ENCODE measurements around the gene CERK.
"Not testable (repeated sequence)": the region's sequence is repeated elsewhere in the genome, so short reads cannot be mapped to it uniquely, and the experiment has no call there.

Gene CERK, protein sequence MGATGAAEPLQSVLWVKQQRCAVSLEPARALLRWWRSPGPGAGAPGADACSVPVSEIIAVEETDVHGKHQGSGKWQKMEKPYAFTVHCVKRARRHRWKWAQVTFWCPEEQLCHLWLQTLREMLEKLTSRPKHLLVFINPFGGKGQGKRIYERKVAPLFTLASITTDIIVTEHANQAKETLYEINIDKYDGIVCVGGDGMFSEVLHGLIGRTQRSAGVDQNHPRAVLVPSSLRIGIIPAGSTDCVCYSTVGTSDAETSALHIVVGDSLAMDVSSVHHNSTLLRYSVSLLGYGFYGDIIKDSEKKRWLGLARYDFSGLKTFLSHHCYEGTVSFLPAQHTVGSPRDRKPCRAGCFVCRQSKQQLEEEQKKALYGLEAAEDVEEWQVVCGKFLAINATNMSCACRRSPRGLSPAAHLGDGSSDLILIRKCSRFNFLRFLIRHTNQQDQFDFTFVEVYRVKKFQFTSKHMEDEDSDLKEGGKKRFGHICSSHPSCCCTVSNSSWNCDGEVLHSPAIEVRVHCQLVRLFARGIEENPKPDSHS

GRCh38 chr22:46737976-46738646 is at the start of gene CERK:
Gene CERK (minus strand): TSS chr22:46738252. CDS start chr22:46738148, 104 bp downstream.
- peak; percentile 58 for DNase-seq

DNA sequence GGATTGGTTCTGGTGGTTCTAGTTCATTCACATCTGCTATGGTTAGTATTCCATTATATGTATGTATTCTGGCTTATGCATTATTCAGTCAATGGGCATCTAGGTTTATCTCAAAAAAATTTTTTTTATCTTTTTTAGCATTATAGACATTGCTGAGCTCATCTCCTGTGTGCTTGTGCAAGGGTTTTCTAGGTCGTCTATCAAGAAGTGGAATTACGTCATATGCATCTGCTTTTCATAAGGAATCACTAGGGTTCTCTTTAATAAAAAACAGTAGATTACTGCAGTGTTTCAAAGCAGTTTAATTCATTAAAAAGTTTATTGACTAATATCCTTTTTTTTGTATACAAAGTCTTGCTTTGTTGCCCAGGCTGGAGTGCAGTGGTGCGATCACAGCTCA is 45.7 kb upstream of the CERK start:
- DNase-seq: no peak

GRCh38 chr22:46782200-46782599 is 44.1 kb upstream of the CERK start:
- not testable (repeated sequence) for DNase-seq

GRCh38 chr22:46781291-46781690 is 43.2 kb upstream of the CERK start:
- no peak for DNase-seq

GRCh38 chr22:46780453-46780852 is 42.4 kb upstream of the CERK start:
- DNase-seq: no peak

GRCh38 chr22:46779651-46780050 is 41.6 kb upstream of the CERK start:
- DNase-seq: no peak

DNA sequence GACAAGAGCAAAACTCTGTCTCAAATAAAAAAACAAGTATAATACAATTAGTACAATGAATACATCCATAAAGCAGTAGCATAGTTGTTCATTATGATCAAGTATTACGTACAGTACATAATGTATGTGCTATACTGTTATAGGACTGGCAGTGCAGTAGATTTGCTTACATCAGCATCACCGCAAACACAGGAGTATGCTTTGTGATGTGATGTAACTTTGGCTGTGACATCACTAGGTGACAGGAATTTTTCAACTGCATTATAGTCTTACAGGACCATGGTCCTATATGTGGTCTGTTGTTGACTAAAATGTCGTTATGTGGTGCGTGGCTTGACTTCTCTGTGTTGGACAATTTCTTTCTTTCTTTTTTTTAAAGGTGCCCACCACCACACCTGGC is 41.0 kb upstream of the CERK start:
- DNase-seq: no peak

GRCh38 chr22:46777609-46777970 is 39.5 kb upstream of the CERK start:
- DNase-seq: peak; percentile 49

DNA sequence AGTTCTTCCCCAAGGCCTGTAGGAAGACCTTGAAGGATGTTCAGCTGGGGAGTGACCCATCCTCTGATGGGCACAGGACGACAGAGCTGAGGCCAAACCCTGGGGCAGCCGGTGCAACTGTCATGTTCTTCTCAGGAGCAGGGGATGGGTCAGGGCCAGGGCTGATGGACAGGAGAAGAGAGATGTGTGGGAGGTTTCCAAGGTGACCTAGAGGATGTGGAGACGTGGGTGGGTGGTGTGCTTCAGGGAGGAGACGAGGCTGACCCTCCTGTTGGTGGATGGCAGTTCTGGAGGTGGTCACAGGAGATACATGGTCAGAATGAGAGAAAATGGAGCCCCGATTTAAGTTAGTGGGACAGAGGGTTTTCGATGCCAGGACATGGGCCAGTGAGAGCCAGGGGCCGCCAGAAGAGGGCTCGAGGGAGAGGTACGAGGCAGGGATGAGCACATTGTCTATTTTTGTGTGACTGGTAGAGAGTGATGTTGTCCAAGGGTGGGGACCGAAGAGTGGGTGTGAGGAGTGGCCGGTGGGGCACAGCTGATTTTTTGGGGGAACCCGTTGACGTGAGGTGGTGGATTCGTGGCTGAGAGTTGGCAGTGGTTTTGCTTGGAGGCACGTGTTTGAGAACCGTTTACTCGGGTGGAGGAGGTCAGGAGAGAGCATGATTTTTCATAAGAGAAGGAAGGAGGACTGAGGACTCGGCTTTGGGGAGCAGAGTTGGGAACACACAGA is 39.0 kb upstream of the CERK start:
- DNase-seq: no peak

- DNase-seq: no peak
Measured at GRCh38 chr22:46775850-46776826, 38.1 kb upstream of the CERK start.

DNA sequence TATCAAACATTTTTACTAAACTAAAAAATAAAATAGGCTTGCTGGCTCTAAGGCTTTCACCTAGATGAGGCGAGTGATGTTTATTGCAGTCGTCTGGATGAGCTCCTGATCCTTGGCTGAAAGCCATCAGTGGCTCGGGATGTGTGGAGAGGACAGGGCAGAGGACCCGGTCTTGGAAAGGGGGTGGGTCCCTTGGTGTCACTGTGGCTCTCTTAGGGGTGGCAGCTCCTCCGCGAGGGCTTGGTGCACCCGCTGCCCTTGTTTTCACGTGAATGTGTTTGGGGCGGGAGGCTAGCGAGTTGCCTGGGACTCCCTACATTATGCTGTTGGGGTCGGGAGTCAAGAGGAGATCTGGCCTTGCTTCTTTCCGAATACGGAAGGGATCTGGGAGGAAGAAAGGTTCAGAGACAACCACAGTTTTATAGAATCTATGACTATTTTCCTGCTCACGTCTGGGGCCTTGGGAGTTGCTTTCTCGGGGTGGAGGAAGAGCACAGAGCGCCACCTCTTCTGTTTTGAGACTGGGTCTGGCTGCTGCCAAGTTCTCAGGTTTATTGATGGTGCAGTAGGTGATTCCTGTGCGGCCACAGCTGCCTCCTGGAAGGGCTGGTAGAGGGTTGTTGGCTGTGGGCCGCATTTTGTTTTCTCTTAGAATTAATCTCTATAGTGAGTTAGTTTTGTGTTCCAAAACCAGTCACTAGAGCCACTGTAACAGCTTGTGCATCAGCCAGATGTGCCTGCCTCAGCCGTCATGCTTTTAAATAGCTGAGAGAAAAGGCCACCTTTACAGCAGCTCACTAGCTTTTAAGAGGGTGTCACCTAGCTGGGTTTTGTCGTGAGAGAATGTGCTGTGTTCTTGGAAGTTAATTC is 37.2 kb upstream of the CERK start:
- DNase-seq: no peak

DNA sequence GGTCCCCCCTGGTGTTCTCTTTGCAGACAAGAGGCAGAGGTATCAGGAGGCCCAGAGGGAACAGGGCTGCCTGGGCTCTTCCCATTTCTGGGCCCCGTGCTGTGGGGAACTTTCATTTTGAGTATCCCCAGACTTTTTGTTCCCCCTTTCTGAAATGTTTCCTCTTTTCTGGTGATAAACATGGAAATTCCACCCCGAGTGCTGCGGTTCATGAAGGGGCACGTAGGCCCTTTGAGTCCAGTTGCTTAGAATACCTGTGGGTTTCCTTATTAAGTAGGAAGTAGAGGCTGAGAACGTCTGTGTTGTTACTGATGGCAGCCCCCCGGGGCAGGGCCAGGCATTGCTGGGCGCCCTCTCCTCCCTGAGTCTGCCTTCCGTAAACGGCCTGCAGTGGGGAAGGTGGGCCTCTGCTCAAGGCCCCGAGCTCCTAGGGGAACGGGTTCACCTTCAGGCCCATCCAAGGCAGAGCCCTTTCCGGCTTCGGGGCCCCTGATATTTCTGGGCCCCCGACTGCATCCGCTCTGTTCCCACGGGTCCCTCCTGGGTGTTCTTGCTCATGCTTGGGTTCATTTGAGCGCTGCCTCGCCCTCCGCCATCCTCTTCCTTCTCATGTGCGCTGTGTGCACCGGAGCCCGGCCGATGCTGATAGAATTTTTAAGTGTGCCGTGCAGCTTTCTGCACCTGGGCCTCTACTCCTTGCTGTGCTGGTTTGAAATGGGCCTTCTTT is 36.4 kb upstream of the CERK start:
- DNase-seq: peak; percentile 61

GRCh38 chr22:46773076-46773475 is 35.0 kb upstream of the CERK start:
- DNase-seq: no peak

DNA sequence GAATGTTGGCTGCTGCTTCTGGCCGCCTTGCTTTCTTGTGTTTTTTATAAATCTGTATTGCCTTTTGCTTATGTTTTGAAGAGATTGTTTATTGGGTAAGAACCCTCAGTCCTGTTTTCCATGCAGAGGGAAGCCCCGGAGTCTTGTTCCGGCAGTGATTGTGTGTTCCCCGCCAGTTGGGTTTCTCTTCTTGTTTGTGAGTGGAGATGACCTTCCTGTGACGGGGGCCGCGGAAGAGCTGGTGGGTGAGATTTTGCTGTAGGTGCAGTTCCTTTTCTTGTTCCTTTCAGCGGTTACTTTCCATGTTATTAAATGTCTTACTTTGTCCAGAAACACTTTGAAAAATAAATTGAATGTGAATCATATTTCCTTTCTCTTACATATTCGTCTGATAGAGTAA is 32.7 kb upstream of the CERK start:
- peak; percentile 50 for DNase-seq

- DNase-seq: no peak
Measured at GRCh38 chr22:46770151-46770641, 32.1 kb upstream of the CERK start.

DNA sequence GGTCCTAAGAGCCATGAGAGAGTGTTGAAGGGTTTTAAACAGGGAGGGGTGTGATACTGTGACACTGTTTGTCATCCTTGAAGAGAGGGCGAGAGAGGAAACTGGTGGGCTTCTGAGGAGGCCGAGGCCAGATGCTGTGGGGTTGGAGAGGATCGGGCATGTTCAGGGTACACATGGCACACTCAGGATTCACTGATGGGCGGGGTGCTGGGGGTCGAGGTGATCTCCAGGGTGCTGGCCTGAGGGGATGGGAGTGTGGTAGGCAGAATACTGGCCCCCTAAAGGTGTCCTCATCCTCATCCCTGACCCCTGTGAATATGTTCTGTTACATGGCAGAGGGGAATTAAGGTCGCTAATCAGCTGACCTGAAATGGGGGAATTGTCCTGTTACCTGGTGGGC is 31.7 kb upstream of the CERK start:
- no peak for DNase-seq

DNA sequence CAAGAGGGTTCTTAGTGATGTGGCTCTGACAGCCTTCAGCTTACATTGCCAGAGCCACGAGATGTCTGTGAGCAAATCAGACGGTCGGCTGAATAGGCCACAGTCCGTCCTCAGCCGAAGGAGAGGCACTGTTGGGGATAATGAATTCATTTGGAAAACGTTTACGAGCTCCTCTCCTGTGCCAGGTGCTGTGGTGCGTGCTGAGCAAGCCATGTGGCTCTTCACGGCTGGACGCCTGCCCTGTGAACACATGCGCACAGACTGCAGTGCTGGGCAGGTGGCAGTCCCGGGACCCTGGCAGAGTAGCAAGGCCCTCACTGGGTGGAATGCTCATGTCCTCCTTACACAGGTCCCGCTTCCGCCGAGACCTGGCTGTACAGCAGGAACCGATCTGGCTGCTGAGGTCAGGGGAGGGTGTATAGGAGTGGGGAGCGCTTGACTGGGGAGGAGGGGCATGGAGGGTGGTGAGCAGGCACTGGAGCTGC is 31.2 kb upstream of the CERK start:
- DNase-seq: peak; percentile 32

DNA sequence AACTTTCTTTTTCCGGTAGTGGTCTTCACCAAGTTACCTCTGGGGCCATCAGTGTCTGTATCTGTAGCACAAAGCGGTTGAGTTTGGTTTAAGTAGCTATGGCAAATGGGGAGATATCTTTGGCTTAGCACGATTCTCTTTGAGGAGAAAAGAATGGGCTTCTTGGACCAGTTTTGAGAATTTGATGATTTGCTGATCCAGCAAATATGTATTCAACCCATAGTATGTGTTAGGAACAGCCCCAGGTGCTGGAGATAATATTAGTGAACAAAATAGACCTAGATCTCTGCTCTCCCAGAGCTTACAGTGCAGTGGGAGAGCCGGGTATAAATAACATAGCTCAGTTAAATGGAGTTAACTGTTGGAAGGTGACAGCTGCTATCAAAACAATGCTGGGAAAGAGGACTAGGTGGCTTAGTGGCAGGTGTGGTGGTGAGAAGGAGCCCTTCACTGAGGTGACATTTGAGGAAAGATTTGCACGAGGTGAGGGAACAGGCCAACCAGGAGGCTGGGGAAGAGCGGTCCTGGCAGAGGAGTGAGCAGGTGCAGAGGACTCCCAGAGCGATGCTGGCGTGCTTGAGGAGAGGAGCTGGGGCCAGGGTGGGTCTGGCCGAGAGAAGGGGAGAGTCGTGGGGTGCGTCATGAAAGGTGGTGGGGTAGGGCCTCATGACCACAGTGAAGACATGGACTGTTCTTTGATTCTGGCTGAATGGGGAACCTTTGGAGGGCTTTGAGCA is 29.4 kb upstream of the CERK start:
- no peak for DNase-seq

GRCh38 chr22:46766611-46767010 is 28.6 kb upstream of the CERK start:
- no peak for DNase-seq

Data from CD4-positive, alpha-beta T cell treated with Interferon gamma for 1 hour (primary cell).